Peyer's patch (tissue), 4 donors: Measurements from ENCODE around the gene IPO11. TPM values are rescaled to one million over a fixed set of nuclear protein-coding genes. Genes with fewer than 3 reads are reported as not detected.

Experiments used
- DNase-seq, 3 donors: peaks; one replicate each; pipeline ENCODE4 v3.0.0-alpha.2; 2017 to 2019
- H3K27ac ChIP-seq, 4 donors: fragments of 200-600 bp; sonication (generic); one replicate each; pipeline ENCODE4 v1.5.1; 2016 to 2019
- H3K27me3 ChIP-seq, 2 donors: fragments of 200-600 bp; sonication (generic); one replicate each; pipeline ENCODE4 v1.5.1; 2019
- H3K36me3 ChIP-seq, 3 donors: fragments of 200-600 bp; sonication (generic); one replicate each; pipeline ENCODE4 v1.5.1; 2016 to 2019
- H3K4me1 ChIP-seq, 4 donors: fragments of 200-600 bp; sonication (generic); one replicate each; pipeline ENCODE4 v1.5.1; 2016 to 2019
- H3K4me3 ChIP-seq, 4 donors: fragments of 200-600 bp; sonication (generic); 1 replicate in 3 of 4; 2 replicates in 1 of 4; pipeline ENCODE4 v1.5.1; 2016 to 2019; ENCODE audit warnings: mild to moderate bottlenecking in 1 of 4
- H3K9me3 ChIP-seq, 4 donors: fragments of 200-600 bp; sonication (generic); one replicate each; pipeline ENCODE4 v1.5.1; 2016 to 2019; ENCODE audit warnings: mild to moderate bottlenecking in 1 of 4
- POLR2A ChIP-seq, 2 donors: fragments of 450-650 bp; IDR thresholded peaks; one replicate each; pipeline ENCODE4 v1.5.1; 2017; ENCODE audit warnings: antibody characterized with exemption in 2 of 2, mild to moderate bottlenecking in 2 of 2, moderate library complexity in 2 of 2
- total RNA-seq, 4 donors: library from RNA; depleted of rRNA; stranded (reverse); fragments of >200 nt; gene quantifications; one replicate each; pipeline ENCODE4 v1.1.0, GENCODE V29; 2016
- TF ChIP-seq, protein P1 (sequence below), 6 experiments: fragments of 450-650 bp in 4 of 6; fragments of 200-600 bp in 2 of 6; sonication (generic) in 1 of 6; IDR thresholded peaks; one replicate each; pipeline ENCODE4 v1.5.1; 2017 to 2019; ENCODE audit warnings: antibody characterized with exemption in 6 of 6, mild to moderate bottlenecking in 3 of 6, moderate library complexity in 1 of 6

Gene IPO11
- total RNA-seq, 4 donors from 2014 or later, result 5.6 to 27.2 (median 13.1) TPM

DNA sequence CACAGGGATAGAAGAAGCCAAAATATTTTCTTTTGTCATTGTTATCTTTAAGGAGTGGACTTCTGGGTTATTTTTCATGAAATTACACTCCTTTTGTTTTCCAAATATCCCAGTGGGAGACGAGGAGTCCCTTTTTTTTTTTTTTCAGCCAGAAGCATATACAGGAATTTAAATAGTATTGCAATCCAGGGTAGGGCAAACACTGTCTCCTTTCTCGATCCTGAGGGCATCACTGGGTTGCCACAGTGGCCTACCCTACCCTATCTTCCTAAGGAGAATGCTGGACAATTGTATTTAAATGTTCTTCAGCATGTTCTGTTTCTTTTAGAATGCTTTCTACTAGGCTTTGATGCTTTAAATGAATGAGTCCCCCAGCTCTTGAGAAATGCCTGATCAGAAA, 214.0 kb downstream of the IPO11 start:
- Histone ChIP-seq H3K9me3 (no peaks in the 10 kb centered on the region), H3K4me3 (no peak overlapping the region), H3K27ac (no peak overlapping the region), H3K36me3 (peaks cover 0 to 13% (median 0%) of the 10 kb centered on the region in 3 donors), H3K4me1 (no peaks in the 10 kb centered on the region), H3K27me3 (no peaks in the 10 kb centered on the region)
- TF ChIP-seq, protein P1, sequence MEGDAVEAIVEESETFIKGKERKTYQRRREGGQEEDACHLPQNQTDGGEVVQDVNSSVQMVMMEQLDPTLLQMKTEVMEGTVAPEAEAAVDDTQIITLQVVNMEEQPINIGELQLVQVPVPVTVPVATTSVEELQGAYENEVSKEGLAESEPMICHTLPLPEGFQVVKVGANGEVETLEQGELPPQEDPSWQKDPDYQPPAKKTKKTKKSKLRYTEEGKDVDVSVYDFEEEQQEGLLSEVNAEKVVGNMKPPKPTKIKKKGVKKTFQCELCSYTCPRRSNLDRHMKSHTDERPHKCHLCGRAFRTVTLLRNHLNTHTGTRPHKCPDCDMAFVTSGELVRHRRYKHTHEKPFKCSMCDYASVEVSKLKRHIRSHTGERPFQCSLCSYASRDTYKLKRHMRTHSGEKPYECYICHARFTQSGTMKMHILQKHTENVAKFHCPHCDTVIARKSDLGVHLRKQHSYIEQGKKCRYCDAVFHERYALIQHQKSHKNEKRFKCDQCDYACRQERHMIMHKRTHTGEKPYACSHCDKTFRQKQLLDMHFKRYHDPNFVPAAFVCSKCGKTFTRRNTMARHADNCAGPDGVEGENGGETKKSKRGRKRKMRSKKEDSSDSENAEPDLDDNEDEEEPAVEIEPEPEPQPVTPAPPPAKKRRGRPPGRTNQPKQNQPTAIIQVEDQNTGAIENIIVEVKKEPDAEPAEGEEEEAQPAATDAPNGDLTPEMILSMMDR (IDR thresholded peaks at IDR 0.05), result no peak
- TF ChIP-seq POLR2A (IDR thresholded peaks at IDR 0.05), result no peak
- no peak for DNase-seq

DNA sequence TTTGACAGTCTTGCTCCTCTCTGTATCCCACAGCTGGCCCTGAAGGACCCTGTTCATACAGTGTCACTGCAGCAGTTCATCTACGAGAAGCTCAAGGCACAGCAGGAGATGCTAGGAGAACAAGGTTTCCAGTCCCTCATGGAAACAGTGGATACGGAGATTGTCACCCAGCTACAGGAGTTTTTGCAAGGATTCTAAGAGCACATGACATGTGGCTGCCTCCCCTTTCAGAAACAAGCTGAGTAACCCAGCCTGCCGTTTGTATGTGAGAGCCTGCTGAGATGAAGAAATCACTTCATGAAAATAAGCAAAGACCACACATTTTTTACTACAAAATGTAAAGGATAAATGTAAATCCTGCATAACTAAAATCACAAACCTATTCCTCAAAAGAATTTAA, 214.6 kb downstream of the IPO11 start:
- TF ChIP-seq, protein P1 (IDR thresholded peaks at IDR 0.05), result no peak
- TF ChIP-seq POLR2A (IDR thresholded peaks at IDR 0.05), result no peak

DNA sequence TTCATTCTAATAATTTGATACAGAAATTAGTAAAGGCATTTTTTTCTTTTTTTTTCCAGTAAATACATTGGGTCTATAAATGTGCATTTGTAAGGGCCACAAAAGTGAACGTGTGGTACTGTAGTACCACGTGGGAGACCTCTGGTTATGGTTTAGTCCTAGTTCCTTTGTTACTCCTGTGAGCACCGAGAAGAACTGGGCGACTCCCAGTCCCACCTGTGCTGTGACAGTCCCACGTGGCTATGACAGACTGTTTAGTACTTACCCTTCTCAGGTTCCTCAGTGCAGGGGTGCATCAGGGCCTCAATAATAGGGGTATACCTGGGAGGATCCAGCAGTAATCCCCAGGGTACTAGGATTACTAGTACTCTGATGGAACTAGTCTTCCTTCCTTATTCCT, 215.3 kb downstream of the IPO11 start:
- H3K27ac ChIP-seq, result no peak overlapping the region
- no peaks in the 10 kb centered on the region for H3K4me1 ChIP-seq
- H3K27me3 ChIP-seq, result no peaks in the 10 kb centered on the region
- H3K4me3 ChIP-seq, result no peak overlapping the region
- peaks cover 0 to 13% (median 0%) of the 10 kb centered on the region in 3 donors for H3K36me3 ChIP-seq
- no peak for DNase-seq
- no peaks in the 10 kb centered on the region for H3K9me3 ChIP-seq
- TF ChIP-seq POLR2A (IDR thresholded peaks at IDR 0.05), result no peak
- TF ChIP-seq, protein P1 (IDR thresholded peaks at IDR 0.05), result no peak

More for the DNA sequence above, 214.6 kb downstream of the IPO11 start:
- Histone ChIP-seq H3K4me3 (no peak overlapping the region), H3K9me3 (no peaks in the 10 kb centered on the region), H3K4me1 (no peaks in the 10 kb centered on the region), H3K27me3 (no peaks in the 10 kb centered on the region), H3K27ac (no peak overlapping the region), H3K36me3 (peaks cover 0 to 13% (median 0%) of the 10 kb centered on the region in 3 donors)
- DNase-seq, result no peak

DNA sequence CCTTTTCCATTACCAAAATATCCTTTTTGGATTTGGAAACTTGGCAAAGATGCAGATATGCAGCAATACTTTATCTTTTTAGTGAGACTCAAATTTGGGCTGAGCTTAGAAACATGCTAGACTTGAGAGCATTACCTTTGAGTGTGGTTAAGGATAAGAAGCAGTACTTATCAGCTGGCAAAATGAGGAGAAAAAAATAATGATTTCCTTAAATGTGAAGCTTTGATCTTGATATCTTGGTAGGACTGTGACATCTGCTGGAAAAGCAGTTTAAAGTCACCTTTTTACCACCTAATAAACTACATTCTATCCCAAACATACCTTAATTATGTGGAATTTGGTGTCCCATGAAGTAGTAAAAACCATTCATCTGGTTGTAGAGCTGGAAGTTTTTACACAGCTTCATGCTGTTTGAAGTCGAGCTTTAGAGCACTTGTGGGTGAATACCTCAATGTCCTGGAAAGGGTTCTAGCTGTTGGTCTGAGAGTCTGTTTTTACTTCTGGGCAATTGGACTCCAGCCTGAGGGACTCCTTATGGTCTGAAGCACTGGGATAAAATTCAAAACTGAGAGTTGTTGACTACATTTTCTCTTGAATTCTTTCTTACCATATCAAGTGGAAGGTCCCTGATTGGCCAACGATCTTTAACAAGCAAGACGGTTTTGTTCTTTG, 219.5 kb downstream of the IPO11 start:
- Histone ChIP-seq H3K4me3 (no peak overlapping the region), H3K27me3 (no peaks in the 10 kb centered on the region), H3K27ac (no peak overlapping the region), H3K4me1 (no peaks in the 10 kb centered on the region), H3K36me3 (peaks cover 0 to 8% (median 0%) of the 10 kb centered on the region in 3 donors), H3K9me3 (no peaks in the 10 kb centered on the region)
- no peak for TF ChIP-seq POLR2A (IDR thresholded peaks at IDR 0.05)
- TF ChIP-seq, protein P1 (IDR thresholded peaks at IDR 0.05), result no peak
- DNase-seq, result no peak

DNA sequence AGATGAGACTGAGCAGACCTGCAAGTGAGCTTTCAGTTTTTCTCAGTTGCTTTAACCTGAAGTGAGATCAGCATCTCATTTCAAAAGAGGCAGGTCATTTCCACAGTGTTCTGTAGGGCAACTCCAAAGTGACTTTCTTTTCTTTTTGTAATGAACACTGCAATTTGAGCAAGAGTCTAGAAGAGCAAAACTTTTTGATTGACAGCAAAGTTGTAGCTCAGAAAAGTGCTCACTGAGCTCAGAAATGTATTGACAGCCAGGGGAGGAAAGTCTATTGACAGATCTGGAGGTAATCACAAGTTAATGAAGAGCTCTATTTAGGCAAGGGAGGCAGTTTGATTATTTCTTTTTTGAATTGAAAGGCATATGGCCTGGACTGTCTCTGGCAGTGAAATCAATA, 220.7 kb downstream of the IPO11 start:
- no peak for DNase-seq
- H3K4me3 ChIP-seq, result no peak overlapping the region
- TF ChIP-seq, protein P1 (IDR thresholded peaks at IDR 0.05), result no peak
- TF ChIP-seq POLR2A (IDR thresholded peaks at IDR 0.05), result no peak

More for the DNA sequence above, 220.7 kb downstream of the IPO11 start:
- Histone ChIP-seq H3K4me1 (no peaks in the 10 kb centered on the region), H3K9me3 (no peaks in the 10 kb centered on the region), H3K36me3 (no peaks in the 10 kb centered on the region), H3K27ac (no peak overlapping the region), H3K27me3 (no peaks in the 10 kb centered on the region)
